ENCODE data around the gene CDC42BPG.

CDC42BPG gene

DNA sequence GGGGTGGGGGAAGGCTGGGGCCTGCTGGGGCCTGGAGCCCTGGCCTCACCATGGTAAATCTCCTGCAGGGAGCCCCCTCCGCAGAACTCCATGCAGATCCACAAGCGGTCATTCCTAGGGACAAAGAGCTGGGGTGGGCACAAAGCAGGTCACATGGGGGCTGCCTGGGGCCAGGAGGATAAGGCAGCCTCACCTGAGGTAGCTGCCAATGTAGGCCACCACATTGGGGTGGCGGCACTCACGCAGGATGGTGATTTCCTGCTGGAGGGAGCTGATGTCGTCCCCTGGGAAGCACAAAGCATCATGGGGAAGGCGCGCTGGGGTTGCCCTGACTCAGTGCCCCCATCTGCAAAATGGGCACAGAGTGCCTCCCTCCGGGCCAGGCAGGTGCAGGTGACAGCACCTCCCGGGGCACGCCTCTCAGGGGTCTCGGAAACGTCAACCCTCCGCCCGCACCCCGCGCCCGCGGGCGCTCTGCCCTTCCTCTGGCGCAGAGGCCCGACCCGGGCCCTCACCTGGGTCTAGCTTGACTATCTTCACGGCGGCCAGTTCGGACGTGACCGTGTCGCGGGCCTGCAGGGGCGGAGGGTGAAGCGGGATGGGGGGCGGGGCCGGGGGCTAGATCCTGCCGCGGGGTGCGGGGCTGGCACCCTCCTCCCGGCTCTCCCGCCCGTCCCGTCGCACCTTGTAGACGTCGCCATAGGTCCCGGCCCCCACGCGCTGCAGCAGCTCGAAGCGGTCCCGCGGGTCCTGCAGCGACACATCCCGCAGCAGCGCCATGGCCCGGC, 41.9 kb downstream of the CDC42BPG start:
- no peak for DNase-seq

DNA sequence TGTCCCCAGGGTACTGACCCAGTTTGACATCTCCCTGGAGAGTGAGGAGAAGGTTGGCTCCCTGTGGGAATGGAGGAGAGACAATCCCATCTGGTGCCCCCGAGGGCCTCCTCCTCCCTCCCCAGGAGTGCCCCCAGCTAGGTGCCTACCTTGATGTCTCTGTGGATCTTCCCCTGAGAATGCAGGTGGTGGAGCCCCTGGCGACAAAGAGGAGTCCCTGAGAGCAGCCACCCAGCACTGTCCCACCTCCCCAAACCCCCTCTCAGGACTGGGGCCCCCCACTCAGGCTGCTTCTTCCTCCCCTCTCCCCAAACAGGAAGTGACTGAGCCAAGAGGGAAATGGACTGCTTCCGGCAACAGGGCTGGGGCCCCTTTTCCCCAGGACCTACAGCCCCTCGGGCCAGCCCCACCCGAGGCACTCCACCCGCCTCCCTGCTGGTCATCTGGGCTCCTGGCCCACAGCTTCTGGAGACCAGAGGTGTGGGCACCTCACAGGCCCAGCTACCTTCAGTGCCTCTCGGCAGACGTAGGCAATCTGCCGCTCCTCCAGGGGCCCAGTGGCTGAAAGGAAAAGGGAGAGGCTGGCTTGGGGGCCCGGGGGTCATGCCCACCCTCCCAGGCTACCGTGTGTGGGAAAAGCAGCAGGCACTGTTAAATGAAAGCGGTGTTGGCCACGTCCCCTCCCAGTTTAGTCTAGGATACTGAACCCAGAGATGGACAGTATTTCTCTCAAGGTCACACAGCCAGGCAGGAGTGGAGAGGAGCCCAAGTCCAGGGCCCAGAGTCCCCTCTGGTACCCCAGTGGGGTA, 42.7 kb downstream of the CDC42BPG start:
- DNase-seq, result no peak

DNA sequence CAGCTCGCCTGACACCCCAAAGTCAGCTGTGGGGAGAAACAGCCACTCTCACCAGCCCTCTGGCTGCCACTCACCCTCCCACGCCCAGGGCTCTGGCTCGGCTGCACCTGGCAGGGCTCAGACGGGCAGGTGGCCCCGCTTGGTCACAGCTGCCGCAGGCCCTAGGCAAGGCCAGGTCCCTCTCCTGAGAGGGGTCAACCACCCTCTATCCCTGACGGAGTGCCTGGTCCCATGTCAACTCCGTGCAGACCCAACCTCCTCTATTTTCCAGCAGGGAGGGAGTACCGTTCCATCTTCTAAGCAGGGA, 43.3 kb downstream of the CDC42BPG start:
- DNase-seq, result no peak

DNA sequence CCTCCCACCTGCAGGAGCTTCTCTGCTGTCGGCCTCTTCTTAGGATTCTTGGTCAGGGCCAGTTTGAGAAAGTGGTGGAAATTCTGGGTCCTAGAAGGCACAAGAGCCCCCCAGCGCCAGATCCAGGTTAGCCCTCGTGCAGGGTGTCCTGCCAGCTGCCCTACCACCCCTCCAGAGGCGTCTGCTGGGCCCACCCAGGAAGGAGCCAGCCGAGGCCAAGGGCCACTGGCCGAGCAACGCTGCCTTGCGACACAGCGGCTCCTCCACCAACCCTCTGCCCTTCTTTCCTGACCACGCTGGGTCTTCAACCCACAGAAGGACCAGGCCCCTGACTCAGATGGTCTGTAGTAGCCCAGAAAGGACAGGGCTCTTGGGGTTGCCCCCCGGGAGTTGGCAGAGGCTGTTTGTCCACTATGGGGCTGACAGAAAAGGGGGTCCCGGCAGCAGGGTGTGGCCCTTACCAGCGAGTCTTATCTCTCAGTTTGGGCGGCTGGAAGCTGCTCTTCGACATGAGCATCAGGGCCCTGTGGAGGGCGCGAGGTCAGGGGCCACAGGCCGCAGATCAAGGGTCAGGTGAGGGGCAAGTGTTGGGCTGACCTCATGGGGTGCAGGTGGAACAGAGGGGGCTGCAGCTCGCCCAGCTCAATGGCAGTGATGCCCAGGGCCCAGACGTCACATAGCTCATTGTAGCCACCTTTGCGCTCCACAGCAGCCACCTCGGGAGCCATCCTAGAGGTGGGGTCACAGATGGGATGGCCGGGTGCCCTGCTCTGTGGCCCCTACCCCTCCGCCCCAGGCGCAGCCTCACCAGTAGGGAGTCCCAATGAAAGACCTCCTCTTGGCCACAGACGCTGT, 43.9 kb downstream of the CDC42BPG start:
- DNase-seq, result no peak

DNA sequence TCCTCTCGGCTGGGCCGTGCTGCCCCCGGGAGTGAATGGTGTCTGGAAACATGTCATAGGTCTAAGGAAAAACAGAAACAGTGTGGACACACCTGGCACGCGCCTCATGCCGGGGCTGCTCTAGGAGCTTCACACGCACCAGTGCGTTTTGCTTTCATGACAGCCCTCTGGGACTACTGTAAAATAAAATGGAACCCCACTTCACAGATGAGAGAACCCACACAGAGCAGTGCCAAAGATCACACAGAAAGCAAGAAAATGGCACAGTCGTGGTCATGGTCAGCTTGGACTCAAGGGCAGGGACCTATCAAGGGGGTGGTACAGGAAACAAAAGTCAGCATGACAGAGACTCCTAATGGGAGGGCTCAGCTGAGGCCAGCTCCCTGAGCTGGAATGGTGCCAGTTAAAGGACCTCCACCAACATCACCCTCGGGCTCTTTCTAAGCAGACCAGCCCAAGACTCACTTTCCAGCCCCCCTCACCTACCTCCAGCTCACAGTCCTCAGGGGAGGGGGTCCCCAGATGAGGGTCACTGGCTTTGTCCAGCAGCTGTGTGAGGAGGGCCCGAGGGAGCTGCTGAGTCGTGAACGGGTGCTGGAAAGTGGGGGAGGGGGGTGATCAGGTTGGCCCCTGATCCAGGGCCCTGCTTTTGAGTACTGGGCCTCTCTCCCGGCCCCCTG, 44.7 kb downstream of the CDC42BPG start:
- no peak for DNase-seq

DNA sequence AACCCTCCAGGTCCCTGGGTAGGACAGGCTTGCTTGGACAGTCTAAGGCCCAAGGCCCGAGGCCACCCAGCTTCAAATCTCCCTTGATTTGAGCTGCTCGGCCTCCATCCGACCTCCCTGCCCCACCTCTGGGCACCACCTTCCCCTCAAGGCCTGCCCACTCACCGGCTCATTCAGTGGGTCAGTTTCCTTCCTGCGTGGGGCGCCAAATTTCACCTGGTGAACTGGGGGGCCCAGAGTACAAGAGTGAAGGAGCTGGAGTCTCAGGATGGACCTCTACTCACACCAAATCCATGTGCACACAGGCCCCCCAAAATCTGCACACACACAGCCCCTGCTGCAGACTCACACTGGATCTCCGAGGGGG, 45.2 kb downstream of the CDC42BPG start:
- no peak for DNase-seq

DNA sequence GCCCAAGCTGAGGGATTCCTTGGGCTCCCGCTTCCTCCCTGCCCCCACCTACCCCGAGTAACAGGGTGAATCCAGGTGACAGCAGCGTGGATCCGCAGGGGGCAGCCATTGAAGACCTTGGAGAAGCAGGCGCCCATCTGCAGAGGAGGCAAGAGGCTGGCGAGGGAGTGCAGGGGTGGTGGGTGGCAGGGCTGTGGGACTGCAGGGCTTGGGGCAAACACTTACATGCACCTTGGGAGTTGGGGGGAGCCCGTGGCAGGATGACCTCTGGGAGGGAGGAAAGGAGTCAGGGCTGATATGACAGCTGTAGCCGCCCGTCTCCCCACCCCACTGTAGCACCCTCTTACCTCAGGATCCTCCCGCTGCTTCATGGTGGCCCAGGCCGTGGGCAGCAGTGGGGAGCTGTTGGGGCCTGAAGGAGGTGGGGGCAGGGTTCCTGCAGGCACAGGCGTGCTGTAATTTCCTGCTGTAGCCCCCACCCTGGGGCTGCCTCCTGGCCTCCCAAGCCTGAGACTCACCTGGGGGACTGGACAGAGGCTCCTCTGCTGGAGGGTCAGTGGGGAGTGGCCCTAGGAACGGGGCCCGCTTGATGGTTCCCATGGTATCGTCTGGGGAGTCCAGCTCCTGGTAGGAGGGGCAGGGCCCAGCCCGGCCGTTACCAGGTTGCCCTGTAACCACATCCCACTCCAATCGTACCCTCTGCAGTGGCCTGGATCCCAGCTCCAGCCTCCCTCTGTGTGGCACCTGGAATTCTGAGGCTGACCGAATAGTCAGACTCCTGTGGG, 47.5 kb downstream of the CDC42BPG start:
- no peak for DNase-seq

DNA sequence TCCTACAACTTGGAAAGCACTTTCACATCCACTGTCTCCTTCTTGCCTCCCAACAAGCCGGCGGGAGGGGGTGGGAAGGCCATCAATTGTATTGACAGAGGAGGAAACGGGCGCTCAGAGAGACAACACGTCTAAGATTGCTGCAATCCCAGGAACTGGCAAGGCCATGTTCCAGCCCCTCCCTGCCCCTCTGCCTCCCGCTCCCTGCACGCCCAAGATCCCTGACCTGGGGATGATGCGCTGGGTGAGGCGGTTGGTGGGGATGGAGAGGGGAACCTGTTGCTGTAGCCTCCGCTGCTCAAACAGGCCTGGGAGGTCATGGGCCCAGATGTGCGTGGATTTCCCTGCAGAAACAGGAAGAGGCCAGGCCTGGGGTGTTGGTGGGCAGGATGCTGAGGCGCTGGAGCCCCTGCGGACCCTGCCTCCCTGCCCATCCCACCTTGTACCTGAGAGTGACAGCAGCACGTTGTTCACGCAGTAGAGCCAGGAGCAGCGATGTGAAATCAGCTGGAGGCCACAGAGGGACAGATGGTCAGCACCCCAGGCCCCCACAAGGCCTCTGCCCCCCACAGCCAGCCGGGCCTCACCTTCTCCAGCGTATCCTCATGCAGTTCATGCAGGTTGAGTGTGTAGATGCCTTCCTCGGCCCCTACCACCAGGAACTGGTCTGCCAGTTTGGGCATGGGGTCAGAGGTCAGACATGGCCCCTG, 48.3 kb downstream of the CDC42BPG start:
- DNase-seq, result no peak

DNA sequence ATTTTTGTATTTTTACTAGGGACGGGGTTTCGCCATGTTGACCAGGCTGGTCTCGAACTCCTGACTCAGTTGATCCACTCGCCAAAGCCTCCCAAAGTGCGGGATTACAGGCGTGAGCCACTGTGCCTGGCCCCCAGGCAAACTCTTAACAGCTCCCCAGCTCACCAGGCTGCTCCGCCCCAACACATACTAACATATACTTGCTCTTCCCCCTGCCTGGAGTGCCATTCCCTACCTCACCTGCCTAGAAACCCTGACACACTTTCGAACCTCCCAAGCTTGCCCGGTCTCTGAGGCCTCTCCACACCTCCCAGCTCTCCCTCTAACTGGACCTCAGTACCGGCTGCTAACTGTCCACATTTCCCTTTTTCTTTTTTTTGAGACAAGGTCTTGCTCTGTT, 49.9 kb downstream of the CDC42BPG start:
- DNase-seq, result no peak

DNA sequence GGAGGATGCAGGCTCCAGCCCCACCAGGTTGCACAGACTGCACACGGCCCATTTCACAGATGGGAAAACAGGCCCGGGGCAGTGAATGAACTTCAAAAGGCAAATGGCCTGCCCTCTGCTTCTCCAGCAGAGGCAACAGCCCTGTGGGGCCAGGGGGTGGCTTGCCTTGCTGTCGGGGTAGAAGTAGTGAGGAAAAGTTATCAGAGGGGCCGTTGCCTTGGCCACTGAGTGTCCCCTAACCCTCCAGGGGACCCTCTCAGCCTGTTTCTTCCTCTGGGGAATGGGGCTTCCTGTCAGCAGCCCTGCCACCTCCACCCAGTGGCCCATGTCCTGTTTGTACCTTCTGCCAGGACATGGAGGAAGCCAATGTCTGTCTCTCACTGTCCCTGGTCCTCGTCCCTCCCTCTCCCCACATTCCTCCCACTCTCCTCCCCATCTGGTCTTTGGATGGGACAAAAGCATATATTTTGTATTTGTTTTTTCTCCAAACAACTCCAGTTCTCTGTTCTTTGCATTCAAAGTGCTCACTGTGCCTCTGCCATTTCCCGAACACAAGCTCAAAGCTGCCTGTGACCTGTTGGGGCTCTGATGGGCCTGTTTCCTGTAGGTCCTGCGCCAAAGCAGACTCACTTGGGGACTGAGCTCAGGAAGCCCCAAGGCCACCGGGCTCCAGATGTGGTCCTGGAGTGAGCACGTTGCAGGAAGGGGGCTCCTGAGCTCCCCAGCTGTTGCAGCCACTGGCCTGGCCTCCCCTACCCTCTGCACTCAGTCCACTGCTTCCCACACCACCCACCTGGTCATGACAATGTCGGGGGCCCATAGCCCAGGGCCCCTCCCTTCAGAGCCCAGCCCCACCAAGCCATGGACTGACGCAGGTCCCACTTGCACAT, 50.9 kb downstream of the CDC42BPG start:
- no peak for DNase-seq

DNA sequence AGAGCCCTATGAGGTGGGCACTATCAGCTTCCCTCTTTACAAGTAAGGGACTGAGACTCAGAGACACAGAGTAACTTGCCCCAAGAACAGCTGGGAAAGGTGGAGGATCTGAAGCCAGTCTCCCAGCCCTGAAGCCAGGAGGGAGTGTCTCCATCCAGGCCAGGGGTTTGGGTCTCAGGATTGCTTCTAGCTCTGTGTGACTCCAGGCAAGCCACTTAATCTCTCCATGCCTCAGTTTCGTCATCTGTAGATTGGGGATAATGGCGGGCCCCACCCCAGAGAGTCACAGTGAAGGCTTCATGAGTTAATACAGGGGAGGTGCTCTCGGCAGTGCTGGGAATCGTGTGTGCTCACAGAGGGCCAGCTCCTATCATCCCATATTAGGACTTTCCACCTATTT, 52.0 kb downstream of the CDC42BPG start:
- DNase-seq, result no peak

DNA sequence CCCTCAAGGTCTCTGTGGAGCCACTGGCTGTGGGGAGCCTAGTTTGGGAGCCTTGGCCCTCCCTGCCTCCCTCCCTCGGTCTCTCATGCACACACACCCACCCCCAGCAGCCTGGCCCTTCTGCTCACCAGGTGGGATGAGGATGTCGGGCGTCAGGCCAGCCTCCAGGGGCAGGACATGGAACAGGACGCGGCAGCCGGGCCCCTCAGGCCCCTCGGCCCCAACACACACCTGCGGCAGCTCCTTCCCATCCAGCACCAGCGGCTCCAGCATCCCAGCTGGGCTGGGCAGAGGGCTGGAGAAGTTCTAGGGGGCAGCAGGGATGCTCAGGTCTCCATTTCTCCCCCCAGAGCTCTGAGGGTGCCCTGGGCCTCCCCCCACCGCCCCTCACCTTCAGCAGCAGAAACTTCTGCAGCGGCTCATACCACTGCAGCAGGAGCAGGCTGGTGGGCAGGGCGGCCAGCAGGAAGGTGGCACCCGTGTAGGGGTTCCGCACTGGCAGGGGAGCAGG, 52.6 kb downstream of the CDC42BPG start:
- no peak for DNase-seq

DNA sequence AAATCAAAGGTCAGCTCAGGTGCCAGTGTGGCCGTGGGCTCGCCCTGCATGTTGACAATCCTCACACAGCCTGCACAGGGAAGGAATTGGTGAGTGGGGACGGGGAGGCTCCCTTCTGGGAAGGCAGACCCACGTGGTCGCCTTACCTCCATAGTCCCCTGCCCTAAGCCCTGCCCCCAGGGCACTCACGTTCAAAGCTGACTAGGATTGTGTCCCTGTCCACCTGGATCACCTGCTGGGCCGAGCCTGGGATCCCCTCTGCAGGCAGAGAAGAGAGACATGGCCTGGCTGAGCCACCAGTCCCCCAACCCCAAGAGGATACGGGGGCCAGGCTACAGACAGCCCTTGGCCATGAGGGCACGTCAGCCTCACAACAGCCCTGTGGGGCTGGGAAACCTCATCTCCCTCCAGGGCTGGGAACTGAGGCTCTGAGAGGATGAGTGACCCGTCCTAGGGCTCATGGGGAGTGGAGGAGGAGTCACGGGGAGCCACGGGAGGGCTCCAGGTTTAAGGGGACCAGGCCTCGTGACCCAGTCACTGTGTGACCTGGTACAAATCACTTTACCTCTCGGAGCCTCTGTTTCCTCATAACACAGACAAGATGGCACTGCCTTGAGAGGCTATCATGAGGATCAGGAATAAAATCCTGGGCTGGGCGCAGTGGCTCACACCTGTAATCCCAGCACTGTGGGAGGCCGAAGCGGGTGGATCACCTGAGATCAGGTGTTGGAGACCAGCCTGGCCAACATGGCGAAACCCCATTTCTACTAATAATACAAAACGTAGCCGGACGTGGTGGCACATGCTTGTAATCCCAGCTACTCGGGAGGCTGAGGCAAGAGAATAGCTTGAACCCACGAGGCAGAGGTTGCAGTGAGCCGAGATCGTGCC, 54.0 kb downstream of the CDC42BPG start:
- DNase-seq, result no peak

DNA sequence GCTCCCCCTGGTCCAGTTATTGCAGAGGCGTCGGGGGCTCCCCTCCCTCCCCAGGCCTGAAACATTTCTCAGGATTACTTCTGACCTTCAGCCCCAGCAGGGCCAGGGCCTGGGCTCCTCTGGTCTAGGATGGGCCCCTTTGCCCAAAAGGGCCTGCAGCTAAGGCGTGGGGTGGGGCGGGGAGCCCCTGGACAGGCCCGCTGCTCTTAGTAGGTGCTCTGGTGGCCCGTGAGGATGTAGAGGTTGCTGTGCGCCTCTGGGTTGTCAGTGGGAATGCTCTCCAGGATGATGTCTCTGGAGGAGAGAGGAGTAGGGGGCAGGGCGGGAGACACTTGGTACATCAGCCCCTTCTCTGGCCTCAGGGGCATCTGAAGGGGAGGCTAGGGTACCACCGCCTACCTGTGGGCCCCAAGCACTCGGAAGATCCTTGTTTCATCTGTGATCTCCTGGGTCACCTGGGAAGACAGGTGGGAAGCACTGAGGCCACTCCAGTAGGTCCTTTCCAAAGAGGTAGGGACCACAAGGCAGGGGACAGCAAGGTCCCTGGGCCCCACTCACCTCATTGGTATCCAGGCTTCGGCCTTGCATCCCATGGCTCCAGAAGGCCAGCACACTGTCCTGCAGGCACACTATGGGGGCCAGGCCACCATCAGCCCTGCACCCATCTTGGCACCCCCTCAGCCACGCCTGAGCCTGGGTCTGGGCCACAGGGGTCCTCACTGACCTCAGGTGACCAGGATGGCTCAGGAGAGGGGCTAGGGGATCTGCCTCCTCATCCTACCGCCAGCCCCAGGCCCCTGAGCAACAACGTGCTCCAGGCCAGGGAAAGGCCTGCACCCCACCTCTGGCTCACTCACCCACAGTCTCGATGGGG, 54.9 kb downstream of the CDC42BPG start:
- DNase-seq, result no peak

DNA sequence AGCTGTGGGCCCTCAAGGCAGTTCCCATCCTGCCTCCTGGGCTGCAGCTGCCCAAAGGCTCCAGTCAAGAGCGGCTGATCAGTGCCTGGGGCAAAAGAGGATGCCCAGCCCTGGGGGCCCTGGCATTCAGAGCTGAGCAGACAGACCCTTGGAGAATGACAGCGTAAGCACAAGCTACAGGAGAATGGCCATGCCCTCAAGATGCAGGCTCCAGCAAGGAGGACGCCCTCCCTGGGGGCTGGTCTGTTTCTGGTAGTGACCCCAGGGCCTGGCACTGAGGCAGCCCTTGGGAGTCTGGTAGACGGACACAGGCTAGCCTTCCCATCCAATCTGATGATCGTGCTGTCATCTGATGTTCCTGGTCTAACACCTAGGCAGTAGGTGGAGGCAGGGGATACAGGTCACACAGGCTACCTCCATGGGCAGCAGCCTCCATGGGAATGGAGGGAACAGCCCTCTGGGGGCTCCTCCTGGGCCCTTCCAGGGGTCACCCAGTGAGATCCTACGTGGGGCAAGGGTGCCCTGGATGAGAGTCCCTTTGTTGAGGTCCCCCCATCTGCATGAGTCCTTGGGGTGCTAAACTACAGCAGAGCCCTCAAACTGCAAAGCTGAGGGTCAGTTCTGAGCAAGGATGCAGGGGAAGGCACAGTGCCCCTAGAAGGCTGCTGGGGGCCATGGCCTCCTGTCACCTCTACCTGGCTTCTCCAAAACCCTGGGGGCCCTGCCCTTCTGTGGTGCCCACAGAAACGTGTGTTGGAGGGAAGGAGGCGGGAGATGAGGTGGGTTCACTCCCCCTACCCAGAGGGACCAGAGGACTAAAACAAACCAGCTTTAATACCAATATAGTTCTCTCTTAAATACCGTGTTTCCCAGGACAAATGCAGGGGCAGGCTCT, 55.9 kb downstream of the CDC42BPG start:
- no peak for DNase-seq

DNA sequence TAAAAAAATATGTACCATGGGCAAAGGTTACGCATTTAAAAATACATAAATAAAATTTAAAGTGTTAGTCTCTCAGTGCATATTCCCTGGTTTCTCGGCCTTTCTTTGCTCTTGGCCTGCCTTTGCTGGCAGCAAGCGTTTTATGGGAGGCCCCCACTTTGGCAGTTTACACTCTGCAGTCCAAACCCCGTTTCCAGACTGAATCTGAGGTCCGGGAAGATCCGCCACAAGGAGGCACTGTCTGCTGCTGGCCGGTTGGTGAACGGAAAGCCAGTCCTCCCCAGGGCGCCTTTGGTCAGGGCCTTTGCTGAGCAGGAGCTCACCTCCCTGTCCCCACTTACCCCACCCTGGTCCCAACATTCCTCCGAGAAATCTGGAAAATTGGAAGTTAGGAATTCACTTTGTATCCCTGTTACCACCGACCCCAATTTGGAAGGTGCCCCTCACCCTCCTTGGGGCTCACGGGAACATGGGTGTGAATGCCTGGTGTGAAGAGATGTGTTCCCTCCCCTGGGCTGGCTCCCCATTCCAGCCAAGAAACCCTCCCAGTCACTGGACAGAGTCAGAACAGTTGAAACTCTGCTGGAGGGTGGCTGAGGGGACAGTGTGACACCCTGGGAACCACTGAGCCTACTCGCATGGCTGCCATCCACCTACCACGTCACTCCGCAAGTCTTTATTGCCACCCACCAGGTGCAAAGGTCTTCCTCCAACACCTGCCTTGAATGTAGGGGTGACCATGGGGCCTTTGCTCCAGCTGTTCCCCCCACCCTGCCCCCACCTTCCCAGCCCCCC, 56.7 kb downstream of the CDC42BPG start:
- DNase-seq, result no peak
